MM.1S (cell line): ENCODE results near the gene PGM1.

Experiments used
- EZH2 ChIP-seq: fragments of 300-600 bp; sonication (generic); optimal IDR thresholded peaks from 2 replicates; pipeline ENCODE3; 2017; ENCODE audit warnings: low read depth, mild to moderate bottlenecking, antibody characterized with exemption, low read length, mixed read lengths
- TF ChIP-seq, protein P1 (sequence below): fragments of 300-600 bp; sonication (generic); IDR thresholded peaks from 2 replicates; pipeline ENCODE4 v1.5.1; 2016; ENCODE audit warnings: antibody characterized with exemption, low read length, mixed read lengths

DNA sequence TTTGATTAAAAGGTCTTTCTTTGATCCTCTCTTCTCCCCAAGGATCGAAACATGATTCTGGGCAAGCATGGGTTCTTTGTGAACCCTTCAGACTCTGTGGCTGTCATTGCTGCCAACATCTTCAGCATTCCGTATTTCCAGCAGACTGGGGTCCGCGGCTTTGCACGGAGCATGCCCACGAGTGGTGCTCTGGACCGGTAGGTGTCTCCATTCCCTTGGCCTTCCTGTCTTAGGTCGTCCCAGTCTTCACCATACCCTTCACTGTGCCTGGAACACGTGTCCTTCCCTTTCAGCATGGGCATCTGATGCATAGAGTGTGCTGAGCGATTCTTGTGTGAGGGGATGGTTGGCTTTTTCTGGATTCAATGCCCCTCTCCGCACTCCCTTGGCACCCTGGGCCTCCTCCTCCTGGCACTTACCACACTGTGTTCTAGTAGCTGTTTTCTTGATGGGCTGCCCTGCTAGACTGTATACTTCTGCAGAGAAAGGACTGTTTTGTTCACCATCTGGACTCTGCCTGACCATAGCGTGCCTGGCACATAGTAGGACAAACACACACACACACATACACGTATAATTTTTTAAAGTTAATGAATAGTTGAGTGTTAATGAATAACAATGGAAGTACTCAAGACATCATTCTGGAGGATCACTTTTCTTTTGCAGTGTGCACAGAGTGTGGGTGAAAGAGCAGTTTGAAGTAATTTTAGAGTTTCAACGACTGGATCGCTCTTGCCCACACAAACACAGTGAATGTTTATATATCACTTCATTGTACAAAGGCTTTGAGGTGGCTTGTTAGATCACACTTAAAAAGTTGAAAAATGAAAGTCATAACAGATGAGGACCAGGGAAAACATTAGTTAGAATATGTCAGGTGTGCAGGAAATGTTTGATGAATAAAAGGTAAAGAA is 43.2 kb downstream of the PGM1 start:
- TF ChIP-seq, protein P1, sequence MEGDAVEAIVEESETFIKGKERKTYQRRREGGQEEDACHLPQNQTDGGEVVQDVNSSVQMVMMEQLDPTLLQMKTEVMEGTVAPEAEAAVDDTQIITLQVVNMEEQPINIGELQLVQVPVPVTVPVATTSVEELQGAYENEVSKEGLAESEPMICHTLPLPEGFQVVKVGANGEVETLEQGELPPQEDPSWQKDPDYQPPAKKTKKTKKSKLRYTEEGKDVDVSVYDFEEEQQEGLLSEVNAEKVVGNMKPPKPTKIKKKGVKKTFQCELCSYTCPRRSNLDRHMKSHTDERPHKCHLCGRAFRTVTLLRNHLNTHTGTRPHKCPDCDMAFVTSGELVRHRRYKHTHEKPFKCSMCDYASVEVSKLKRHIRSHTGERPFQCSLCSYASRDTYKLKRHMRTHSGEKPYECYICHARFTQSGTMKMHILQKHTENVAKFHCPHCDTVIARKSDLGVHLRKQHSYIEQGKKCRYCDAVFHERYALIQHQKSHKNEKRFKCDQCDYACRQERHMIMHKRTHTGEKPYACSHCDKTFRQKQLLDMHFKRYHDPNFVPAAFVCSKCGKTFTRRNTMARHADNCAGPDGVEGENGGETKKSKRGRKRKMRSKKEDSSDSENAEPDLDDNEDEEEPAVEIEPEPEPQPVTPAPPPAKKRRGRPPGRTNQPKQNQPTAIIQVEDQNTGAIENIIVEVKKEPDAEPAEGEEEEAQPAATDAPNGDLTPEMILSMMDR, result no peak
- no peak for TF ChIP-seq EZH2
